Measurements from ENCODE around the gene CRIM1. TPM values are rescaled to one million over a fixed set of nuclear protein-coding genes. Genes with fewer than 3 reads are reported as not detected.

Gene CRIM1
- total and polyA plus RNA-seq, 10 donors: 7.1 to 213 (median 110) TPM

GRCh38 chr2:36507408-36507812 lies 151.8 kb downstream of the CRIM1 start:
- DNase-seq: no peak
- H3K27me3 ChIP-seq (replicated peaks in 1 of 7): no peaks in the 10 kb centered on the region
- H3K9me3 ChIP-seq: no peaks in the 10 kb centered on the region
- TF ChIP-seq POLR2AphosphoS5 (IDR thresholded peaks at IDR 0.05): peak in 1 of 3 donors; percentile 38
- TF ChIP-seq CTCF (IDR thresholded peaks at IDR 0.05 in 8 of 11, conservative IDR thresholded peaks at IDR 0.05 in 3 of 11): peak in 10 of 11 experiments; percentile 8 to 76 (median 60)
- no peak for TF ChIP-seq POLR2A (IDR thresholded peaks at IDR 0.05)
- H3K4me1 ChIP-seq: no peaks in the 10 kb centered on the region
- intact Hi-C loops (cut with DNase I; ENCODE audit: low total_unique reads): loop anchor here (5.0 kb wide), 1 partner anchor 155 kb away; no protein-coding TSS in a partner anchor
- peaks cover 0 to 51% (median 14%) of the 10 kb centered on the region in 6 donors for H3K36me3 ChIP-seq
- no peak overlapping the region for H3K4me3 ChIP-seq
- no peak overlapping the region for H3K27ac ChIP-seq

- no peaks in the 10 kb centered on the region for H3K27me3 ChIP-seq (replicated peaks in 1 of 7)
- H3K4me1 ChIP-seq: no peaks in the 10 kb centered on the region
- H3K27ac ChIP-seq: no peak overlapping the region
- WGBS, 5 donors: 89 to 95% (median 91%) methylated on average over 6 of the region's 6 CpGs
- TF ChIP-seq CTCF (IDR thresholded peaks at IDR 0.05 in 8 of 11, conservative IDR thresholded peaks at IDR 0.05 in 3 of 11): no peak
- no peak for TF ChIP-seq POLR2AphosphoS5 (IDR thresholded peaks at IDR 0.05)
- TF ChIP-seq POLR2A (IDR thresholded peaks at IDR 0.05): no peak
- no peaks in the 10 kb centered on the region for H3K9me3 ChIP-seq
- H3K4me3 ChIP-seq: no peak overlapping the region
- H3K36me3 ChIP-seq: peaks cover 0 to 62% (median 30%) of the 10 kb centered on the region in 6 donors
- intact Hi-C loops (cut with DNase I; ENCODE audit: low total_unique reads): loop anchor here (5.0 kb wide), 1 partner anchor 157 kb away; no protein-coding TSS in a partner anchor
- no peak for DNase-seq
These were observed 153.5 kb downstream of the CRIM1 start for GRCh38 chr2:36509075-36509474.

GRCh38 chr2:36511858-36512603 lies 156.5 kb downstream of the CRIM1 start:
- intact Hi-C loops (cut with DNase I; ENCODE audit: low total_unique reads): no loop called here
- peaks cover 0 to 79% (median 43%) of the 10 kb centered on the region in 6 donors for H3K36me3 ChIP-seq
- H3K9me3 ChIP-seq: no peaks in the 10 kb centered on the region
- no peaks in the 10 kb centered on the region for H3K27me3 ChIP-seq (replicated peaks in 1 of 7)
- TF ChIP-seq POLR2A (IDR thresholded peaks at IDR 0.05) (no peak), CTCF (IDR thresholded peaks at IDR 0.05 in 8 of 11, conservative IDR thresholded peaks at IDR 0.05 in 3 of 11) (no peak), POLR2AphosphoS5 (IDR thresholded peaks at IDR 0.05) (no peak)
- H3K4me1 ChIP-seq: no peaks in the 10 kb centered on the region
- H3K4me3 ChIP-seq: no peak overlapping the region
- H3K27ac ChIP-seq: no peak overlapping the region
- WGBS, 5 donors: 87 to 95% (median 90%) methylated on average over 9 of the region's 9 CpGs
- no peak for DNase-seq

- H3K27ac ChIP-seq: no peak overlapping the region
- no peaks in the 10 kb centered on the region for H3K27me3 ChIP-seq (replicated peaks in 1 of 7)
- DNase-seq: no peak
- intact Hi-C loops (cut with DNase I; ENCODE audit: low total_unique reads): no loop called here
- peaks cover 0 to 86% (median 50%) of the 10 kb centered on the region in 6 donors for H3K36me3 ChIP-seq
- H3K4me3 ChIP-seq: no peak overlapping the region
- no peak for TF ChIP-seq POLR2A (IDR thresholded peaks at IDR 0.05)
- no peak for TF ChIP-seq CTCF (IDR thresholded peaks at IDR 0.05 in 8 of 11, conservative IDR thresholded peaks at IDR 0.05 in 3 of 11)
- no peak for TF ChIP-seq POLR2AphosphoS5 (IDR thresholded peaks at IDR 0.05)
- H3K9me3 ChIP-seq: no peaks in the 10 kb centered on the region
- H3K4me1 ChIP-seq: no peaks in the 10 kb centered on the region
- WGBS, 5 donors: 84 to 95% (median 88%) methylated on average over 3 of the region's 3 CpGs
These were observed 157.1 kb downstream of the CRIM1 start for GRCh38 chr2:36512705-36513104.

All from spleen (tissue), 11 donors.